ENCODE results near the gene THEMIS2.
A peak's percentile ranks its signal among the peaks of the same experiment; 100 is the strongest.
"Not testable (repeated sequence)": the region's sequence is repeated elsewhere in the genome, so short reads cannot be mapped to it uniquely, and the experiment has no call there.

Gene THEMIS2

GRCh38 chr1:27872059-27872801, at the start of gene THEMIS2:
THEMIS2 (plus strand) TSS chr1:27872544; CDS start chr1:27872572, 28 bp downstream.
- no peak for DNase-seq

DNA sequence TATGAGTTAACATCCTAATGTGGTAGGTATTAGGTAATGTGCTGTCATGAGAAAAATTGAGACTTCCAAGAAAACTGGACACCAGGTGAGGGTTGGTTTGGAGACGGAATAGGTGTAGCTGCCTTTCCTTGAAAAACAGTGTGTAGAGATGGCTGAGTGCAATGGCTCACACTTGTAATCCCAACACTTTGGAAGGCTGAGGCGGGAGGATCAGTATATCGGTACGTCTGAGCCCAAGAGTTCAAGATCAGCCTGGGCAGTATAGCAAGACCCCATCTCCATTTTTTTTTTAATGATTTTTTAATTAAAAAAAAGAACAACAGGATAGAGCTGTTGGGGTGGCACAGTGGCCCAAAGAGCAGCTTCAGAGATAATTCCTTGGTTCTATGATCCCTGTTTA, 48.6 kb upstream of the THEMIS2 start:
- DNase-seq = no peak

GRCh38 chr1:27824411-27824810, 47.9 kb upstream of the THEMIS2 start:
- DNase-seq = no peak

- not testable (repeated sequence) for DNase-seq
Observed at GRCh38 chr1:27829339-27829960, 42.9 kb upstream of the THEMIS2 start.

DNA sequence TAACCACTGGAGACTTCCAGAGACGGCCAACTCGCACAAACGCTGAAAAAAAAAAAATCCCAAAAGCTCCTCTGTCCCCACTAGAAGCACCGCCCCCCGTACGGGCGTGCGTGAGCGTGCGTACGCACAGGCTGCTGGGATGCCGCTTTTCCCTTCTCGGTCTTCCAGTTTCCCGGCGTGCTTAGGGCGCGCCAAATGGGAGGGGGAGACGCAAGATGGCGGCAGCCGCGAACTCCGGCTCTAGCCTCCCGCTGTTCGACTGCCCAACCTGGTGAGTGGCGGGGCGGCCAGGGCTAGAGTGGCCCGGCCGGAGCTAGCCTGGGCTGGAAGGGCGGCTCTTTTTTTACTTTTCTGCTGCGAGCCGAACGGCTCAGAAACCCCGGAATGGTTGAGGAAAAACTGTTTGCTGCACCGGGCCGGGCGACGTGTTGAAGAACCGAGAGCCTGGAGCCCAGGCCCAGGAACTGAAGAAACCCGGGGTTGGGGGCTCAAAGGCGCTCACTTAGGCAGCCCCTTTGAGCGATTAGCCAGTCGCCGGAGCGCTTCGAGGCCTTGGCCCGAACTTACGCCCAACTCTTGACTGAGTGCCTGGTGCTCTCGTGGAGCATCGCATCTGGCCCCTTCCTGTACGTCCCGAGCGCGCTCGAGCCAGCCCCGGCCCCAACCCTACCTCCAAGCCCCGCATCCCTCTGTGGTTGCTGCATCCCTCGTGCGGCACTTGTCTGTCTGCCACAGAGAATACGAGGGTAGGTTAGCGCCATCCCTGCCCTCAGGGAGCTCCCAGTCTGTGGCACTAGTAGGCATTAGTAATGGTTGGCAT, 41.5 kb upstream of the THEMIS2 start, which contains the start of gene PPP1R8:
TSS of gene PPP1R8 (plus strand) at position 162 of the 820 bp plus-strand sequence. CDS start at position 216, 54 bp downstream.
- peak; percentile 95 for DNase-seq

DNA sequence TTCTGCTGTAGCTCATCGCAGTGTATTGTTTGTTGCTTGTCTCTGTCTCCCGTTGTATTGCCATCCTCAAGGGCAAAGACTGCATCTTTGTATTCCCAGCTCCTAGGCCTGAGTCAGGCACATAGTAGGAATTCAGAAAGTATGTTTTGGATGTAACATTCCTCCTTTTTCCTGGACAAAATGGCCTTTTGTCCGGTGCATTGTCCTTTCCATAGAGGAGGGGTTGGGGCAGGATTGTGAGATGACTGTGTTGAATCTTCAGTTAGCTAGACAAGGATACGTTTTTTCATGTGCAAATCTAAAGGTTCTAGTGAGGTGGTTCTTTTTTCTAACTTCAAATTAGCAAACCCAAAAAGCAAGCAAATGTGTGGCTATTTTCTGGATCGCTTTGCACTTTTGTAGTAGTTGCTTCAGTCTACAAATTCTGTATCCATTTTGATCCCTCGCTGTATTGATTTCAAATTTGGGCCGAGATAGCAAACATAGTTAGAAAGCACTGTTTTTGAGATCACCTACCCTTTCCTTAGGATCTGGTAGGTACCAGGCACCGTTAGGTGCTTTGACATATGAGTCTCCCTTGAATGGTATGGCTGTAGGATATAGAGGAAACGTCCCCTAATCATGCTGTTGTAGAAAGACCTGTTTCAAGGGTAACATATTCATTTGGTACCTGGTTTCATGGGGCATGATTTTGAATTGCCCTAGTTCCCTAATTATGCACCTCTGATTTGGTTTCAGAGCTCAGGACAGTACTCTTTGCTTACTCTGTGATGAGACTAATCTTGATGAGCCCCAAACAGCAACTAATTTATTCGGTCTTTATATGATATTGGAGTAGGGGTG, 40.6 kb upstream of the THEMIS2 start:
- DNase-seq = no peak

DNA sequence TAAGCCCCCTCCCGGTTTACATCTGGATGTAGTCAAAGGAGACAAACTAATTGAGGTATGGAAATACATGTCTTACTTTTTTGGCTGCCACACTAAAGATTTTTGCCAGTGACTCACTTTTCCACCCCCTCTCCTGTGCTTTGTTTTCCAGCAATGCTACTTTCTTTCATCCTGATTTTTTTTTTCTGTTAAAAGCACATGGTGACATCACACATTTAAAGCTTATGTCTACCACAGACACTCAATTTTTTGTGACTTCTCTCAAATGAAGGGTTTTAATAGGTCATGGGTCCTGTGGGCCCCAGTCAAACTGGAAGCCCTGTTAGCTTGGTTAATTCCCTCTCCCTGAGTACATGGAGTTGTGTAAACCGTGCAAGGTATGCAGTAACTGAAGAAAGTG, 39.6 kb upstream of the THEMIS2 start:
- DNase-seq = no peak

GRCh38 chr1:27833470-27833869, 38.9 kb upstream of the THEMIS2 start:
- no peak for DNase-seq

DNA sequence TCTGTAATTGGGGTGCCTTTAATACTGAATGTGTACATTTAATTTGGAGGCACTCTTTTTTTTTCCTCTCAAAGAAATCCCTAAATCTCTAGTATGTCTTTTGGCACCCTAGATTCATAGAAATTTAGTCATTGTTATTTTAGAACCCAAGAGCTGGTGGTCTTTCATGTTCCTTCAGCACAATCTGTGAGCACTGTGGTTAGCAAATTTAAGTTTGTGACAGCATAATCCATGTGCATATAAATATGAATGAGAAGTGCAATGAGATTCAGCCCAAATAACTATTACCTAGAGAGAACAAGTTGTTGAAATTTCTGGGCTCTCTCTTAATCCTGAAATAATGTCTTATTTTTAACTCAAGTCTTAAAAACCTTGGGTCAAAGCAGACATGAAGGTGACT, 37.3 kb upstream of the THEMIS2 start:
- DNase-seq = no peak

DNA sequence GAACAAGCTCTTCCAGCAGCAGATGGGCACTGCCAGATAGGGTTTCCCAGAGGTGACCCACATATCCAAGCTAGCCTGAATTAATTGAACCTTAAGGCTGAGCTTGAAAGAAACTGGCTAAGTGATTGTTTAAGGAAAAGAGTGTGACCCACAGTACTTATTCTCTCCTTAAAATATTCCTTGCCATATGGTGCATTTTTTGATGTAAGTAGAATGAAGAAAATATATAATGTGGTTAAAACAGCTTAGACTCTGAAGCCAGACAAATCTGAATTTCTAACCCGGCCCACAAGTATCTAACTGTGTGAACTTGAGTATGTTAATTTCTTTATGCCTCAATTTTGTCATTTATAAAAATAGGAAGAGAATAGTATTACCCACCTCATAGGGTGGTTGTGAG, 36.8 kb upstream of the THEMIS2 start:
- no peak for DNase-seq

GRCh38 chr1:27849951-27850350, 22.4 kb upstream of the THEMIS2 start:
- DNase-seq = no peak

- DNase-seq = no peak
Observed at GRCh38 chr1:27855085-27855484, 17.3 kb upstream of the THEMIS2 start.

- DNase-seq = no peak
Observed at GRCh38 chr1:27856561-27857343, 15.6 kb upstream of the THEMIS2 start.

GRCh38 chr1:27857552-27857951, 14.8 kb upstream of the THEMIS2 start:
- not testable (repeated sequence) for DNase-seq

- peak; percentile 91 for DNase-seq
Observed at GRCh38 chr1:27858072-27858948, 14.0 kb upstream of the THEMIS2 start.

DNA sequence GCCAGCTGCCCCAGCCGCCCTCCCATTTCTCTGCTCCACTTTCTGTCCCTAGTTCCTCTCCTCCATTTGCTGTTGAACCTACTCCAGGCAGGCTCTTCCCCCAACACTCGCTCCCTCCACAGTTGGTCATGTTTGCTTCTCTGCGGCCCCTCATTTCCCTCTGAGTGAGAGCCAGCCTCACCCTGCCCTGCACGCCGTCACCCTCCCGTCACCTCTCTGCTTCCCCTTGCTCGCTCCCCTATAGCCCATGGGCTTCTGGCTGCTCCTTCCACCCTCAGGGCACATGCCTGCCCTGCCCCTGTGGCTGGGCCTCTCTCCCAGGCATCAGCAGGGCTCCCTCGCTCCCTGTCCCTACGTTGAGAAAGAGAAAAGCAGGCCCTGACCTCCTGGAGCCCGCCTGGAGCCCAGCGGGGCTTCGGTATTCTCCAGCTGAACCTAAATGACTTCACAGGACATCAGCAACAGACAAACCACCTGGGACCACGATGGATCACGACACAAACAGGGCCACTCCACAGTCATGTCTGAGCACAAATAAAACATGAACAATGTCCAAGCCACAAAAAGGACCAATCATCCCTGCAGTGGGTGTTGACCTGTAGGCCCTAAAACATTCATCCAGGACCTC, 13.3 kb upstream of the THEMIS2 start:
- DNase-seq = no peak

- DNase-seq = no peak
Observed at GRCh38 chr1:27861436-27861835, 10.9 kb upstream of the THEMIS2 start.

DNA sequence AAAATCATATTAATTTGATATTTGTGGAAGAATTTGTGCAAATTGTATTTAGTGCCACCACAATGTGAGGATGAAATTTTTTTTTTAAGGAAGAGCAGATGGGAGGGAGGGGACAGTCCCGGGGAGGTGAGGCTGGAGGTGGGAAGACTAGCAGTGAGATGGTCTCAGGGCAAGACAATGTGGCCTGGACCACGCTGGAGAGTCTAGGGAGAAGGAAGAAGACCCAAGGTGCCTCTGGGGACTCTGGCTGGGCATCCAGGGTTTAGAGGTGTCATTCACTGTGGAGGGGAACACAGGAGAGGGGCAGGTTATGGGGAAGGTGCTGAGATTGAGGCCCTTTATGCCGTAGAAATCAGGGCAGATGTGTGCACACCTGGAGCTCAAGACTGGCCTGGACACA, 10.3 kb upstream of the THEMIS2 start:
- no peak for DNase-seq

GRCh38 chr1:27862671-27863537, 9.4 kb upstream of the THEMIS2 start:
- DNase-seq = no peak
